ENCODE results near the gene ANKRD13C.
"Not testable (repeated sequence)": the region's sequence is repeated elsewhere in the genome, so short reads cannot be mapped to it uniquely, and the experiment has no call there.

ANKRD13C gene, protein sequence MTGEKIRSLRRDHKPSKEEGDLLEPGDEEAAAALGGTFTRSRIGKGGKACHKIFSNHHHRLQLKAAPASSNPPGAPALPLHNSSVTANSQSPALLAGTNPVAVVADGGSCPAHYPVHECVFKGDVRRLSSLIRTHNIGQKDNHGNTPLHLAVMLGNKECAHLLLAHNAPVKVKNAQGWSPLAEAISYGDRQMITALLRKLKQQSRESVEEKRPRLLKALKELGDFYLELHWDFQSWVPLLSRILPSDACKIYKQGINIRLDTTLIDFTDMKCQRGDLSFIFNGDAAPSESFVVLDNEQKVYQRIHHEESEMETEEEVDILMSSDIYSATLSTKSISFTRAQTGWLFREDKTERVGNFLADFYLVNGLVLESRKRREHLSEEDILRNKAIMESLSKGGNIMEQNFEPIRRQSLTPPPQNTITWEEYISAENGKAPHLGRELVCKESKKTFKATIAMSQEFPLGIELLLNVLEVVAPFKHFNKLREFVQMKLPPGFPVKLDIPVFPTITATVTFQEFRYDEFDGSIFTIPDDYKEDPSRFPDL

DNA sequence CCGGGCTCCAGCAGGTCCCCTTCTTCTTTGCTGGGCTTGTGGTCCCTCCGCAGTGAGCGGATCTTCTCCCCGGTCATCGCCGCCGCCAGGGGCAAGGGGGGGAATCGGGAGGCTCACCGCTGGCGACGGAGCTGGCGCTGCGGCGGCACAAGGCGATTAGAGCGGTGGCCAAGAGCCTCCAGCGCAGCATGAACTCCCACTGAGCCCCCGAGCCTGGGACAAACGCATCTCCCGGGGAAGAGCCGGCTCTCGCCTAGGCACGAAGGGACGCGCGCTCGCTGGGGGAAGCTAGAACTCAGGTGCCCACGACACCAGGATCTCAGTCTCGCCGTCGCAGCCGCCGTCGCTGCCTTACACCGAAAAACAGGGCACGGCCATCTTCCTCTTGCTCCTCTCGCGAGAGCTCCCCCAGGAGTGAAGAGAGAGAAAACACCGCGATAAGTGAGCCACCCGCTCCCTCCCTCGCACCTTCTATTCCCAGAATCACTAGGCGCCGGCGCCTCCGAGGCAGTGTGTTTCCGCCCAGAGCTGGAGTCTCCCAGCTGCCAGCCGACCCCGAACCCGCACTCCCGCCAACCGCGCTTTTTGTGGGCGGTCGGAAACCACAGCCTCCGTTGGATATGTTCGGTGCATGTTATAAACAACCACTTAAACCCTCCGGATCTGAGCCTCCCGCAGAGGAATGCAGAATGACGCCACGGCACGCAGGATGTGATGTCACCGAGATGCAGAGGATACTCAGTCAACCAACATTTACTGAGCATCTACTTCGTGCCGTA lies at the start of gene ANKRD13C:
Gene ANKRD13C (minus strand): TSS at position 391 of the 779 bp plus-strand sequence. CDS start 314 bp downstream, at position 77.
- in situ Hi-C loops (cut with HindIII; ENCODE audit: low sequenced_read_pairs), result no loop called here

DNA sequence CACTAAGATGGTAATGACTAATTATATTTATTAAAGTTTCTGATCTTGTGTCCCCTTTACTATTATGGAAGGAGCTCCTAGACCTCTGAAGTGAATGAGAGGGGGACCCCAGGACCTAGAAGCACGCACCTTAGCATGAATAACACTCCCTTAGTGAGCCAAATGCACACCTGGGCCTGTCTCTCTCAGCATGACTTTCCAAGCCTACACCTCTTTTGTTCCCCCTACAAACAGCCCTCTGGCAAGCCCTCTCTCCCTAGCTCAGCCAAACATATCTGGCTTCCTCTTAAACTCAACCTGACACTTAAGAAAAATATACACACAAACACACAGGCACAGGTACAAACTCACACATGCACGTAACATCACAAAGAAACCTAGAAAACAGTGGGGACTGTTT lies 49.2 kb upstream of the ANKRD13C start:
- in situ Hi-C loops (cut with HindIII; ENCODE audit: low sequenced_read_pairs), result no loop called here

DNA sequence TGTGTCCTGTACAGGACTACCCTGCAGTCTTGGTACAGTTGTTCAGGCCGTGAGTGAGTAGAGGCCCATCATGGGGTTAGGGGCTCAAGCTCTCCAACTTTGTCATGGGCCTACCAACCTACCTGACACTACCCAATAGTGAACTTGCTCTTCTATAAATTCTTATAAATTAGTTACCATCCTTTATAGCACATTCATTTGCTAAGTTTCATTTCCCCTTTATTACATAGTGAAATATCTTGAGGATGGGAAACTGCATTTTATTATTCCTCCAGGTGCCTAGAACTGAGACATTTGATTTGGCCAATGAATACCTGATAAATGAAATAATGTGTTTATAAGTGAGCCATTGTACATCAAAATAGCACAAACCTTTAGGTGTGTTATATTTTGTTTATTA lies 47.5 kb upstream of the ANKRD13C start:
- in situ Hi-C loops (cut with HindIII; ENCODE audit: low sequenced_read_pairs), result no loop called here

DNA sequence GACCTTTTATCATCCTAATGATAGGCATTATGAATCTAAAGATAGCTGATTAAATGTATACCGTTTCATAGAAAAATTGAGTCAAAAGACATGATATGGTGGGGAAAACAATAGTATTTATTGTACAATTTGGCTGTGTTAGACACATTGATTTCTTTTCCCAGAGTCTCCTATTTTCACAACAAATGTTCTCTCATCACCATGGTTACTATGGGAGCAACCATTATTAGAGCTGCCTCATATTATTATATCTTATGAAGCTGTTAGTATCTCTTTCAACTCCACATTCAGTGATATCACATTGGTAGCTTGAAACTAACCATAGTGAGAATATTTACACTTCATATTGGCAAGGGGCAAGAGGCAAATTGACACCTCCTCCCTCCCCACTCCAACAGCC lies 45.8 kb upstream of the ANKRD13C start:
- in situ Hi-C loops (cut with HindIII; ENCODE audit: low sequenced_read_pairs), result no loop called here

DNA sequence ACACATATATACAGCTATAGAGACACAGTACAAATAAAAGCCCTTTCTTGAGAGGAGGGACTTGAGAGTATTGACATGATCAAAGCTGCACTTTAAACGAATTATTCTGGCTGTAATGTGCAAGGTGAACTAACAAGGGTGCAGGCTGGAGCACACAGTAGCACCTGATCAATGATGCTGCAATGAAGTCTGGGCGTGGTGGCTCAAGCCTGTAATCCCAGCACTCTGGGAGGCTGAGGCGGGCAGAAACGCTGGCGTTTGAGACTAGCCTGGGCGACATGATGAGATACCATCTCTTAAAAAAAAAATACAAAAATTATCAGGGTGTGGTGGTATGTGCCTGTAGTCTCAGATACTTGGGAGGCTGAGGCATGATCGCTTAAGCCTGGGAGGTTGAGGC lies 42.5 kb upstream of the ANKRD13C start:
- in situ Hi-C loops (cut with HindIII; ENCODE audit: low sequenced_read_pairs), result no loop called here

DNA sequence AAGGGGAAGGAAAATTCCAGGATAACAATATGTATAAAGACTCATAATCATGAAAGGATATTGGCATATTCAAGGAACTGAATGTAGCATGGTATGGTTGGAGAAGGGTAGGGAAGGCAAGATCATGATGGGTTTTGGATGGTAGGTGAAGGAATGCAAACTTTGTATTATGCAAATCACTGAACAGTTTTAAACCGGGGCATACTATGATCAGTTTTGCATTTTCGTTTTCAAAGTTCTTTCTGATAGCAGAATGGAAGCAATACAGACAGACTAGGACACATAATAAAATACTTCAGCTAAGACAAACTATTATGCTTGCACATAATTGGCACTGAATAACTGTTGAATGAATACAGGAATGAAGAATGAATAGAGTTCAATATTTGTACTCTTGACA lies 42.1 kb upstream of the ANKRD13C start:
- in situ Hi-C loops (cut with HindIII; ENCODE audit: low sequenced_read_pairs), result no loop called here

DNA sequence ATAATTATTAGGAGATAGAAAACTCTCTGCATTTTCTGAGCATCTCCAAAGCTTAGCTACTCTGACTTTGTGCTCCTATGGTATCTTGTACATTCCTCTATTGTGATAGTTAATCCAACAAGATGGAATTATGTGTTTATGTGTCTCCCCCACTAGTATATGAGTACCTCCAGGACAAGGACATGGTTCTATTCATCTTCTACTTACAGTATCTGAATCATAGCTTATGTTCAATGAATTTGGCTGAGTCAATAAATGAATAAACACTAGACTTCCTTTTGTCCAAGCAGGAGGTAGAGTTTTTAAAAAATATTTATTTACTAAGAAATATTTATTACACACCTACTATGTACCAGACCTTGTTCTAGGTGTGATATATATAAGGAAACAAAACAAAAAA lies 38.1 kb upstream of the ANKRD13C start:
- in situ Hi-C loops (cut with HindIII; ENCODE audit: low sequenced_read_pairs), result no loop called here

DNA sequence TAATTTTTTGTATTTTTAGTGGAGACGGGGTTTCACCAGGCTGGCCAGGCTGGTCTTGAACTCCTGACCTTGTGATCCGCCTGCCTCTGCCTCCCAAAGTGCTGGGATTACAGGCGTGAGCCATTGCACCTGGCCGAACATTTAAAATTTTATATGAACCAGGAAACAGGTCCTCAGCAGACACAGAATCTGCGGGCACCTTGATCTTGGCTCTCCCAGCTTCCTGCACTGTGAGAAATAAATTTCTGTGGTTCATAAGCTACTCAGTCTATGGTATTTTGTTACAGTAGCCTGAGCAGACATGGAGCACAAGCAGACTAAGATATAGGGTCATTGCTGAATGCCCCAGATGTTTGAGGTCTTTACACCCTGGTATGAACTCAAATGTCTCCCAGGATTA lies 33.0 kb upstream of the ANKRD13C start:
- in situ Hi-C loops (cut with HindIII; ENCODE audit: low sequenced_read_pairs), result no loop called here

DNA sequence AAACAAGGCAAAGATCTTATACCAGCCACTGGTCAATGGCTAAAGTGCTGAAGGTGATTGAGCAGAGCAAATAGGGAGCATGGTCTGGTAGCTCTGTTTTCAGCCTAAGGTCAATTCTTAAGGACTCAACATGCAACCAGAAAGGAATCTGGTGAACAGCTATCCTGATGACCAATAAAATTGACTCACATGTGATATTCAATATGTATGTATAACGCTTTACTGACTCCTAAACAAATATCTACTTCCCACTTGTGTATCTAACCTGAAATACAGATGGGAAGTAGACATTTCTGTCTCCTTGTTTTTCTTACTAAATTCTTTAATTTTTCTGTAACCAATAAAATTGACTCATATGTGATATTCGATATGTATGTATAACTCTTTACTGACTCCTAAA lies 31.6 kb upstream of the ANKRD13C start:
- in situ Hi-C loops (cut with HindIII; ENCODE audit: low sequenced_read_pairs), result no loop called here

DNA sequence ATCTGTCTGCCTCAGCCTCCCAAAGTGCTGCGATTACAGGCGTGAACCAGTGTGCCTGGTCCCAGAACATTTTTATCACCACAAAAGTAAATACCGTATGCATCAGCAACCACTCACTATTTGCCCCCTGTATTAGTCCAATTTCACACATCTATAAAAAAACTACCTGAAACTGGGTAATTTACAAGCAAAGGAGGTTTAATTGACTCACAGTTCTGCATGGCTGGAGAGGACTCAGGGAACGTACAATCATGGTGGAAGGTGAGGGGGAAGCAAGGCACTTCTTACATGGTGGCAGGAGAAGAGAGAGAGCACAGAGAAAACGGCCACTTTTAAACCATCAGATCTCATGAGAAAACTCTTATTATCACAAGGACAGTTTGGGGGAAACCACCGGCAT lies 31.0 kb upstream of the ANKRD13C start:
- in situ Hi-C loops (cut with HindIII; ENCODE audit: low sequenced_read_pairs), result no loop called here

DNA sequence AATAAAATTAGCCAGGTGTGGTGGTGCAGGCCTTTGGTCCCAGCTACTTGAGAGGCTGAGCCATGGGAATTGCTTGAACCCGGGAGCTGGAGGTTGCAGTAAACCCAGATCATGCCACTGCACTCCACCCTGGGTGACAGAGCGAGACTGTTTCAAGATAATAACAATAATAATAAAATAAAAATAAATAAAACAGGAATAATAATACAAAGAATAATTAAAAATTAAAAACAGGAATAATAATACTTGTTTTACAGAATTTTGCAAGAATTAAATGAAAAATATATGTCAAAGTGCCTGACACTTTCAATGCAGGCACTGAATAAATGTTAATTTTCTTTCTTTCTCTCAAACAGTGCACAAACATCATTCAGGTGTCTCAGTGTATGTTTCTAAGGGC lies 30.0 kb upstream of the ANKRD13C start:
- in situ Hi-C loops (cut with HindIII; ENCODE audit: low sequenced_read_pairs), result no loop called here

DNA sequence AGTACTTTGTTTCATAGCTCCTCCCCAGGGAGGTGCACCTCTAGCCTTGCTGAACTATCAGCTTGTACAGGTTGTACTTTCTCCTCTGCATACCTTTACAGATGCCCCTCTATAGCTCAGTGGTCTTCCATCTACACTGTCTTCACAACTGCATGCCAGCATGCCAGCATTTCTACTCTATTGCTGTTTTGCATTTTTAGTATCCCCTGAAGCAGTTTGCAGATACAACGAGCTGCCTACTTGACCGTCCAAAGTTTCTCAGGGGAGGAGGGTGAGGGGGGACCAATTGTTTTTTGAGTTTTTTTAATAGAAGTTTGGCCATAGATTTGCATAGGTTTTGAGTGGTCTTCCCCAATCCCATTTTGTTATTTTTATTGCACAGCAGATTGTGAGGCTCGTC lies 29.0 kb upstream of the ANKRD13C start:
- in situ Hi-C loops (cut with HindIII; ENCODE audit: low sequenced_read_pairs), result no loop called here

DNA sequence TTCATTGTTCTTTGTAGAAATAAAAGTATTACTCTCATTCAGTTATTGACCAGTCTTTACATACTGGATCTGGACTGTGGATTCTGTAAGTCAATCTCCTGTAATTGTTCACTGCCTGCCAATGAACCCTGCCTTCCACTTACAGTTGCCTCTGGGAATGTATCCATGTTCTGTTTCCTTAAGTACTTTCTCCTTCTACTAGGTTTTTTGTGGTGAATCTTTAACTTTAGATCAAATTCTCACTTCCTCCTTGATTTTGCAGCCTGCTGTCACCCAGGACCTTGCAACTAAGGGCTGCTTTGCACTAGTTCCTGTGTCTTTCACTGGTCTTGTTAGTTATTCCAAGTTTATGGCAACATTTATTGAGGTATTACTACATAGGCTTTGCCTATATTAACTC lies 28.2 kb upstream of the ANKRD13C start:
- in situ Hi-C loops (cut with HindIII; ENCODE audit: low sequenced_read_pairs), result no loop called here

DNA sequence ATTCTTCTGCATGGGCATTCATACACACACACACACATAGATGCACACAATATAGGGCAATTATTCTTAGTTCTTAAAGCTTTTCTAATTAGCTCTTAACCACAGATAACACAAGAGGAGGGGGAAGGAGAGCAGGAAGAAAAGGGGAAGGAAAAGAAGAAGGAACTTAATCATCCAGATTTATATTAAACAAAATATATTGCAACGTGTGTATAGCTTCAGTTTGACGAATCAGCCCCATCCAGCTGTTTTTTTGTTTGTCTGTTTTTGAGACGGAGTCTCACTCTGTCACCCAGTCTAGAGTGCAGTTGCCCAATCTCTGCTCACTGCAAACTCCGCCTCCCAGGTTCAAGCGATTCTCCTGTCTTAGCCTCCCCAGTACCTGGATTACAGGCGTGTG lies 21.7 kb upstream of the ANKRD13C start:
- in situ Hi-C loops (cut with HindIII; ENCODE audit: low sequenced_read_pairs), result no loop called here

DNA sequence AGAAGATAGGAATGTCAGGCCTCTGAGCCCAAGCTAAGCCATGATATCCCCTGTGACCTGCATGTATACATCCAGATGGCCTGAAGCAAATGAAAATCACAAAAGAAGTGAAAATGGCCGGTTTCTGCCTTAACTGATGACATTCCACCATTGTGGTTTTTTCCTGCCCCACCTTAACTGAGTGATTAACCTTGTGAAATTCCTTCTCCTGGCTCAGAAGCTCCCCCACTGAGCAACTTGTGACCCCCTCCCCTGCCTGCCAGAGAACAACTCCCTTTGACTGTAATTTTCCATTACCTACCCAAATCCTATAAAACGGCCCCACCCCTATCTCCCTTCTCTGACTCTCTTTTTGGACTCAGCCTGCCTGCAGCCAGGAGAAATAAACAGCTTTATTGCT lies 19.1 kb upstream of the ANKRD13C start:
- in situ Hi-C loops (cut with HindIII; ENCODE audit: low sequenced_read_pairs), result not testable (repeated sequence)

DNA sequence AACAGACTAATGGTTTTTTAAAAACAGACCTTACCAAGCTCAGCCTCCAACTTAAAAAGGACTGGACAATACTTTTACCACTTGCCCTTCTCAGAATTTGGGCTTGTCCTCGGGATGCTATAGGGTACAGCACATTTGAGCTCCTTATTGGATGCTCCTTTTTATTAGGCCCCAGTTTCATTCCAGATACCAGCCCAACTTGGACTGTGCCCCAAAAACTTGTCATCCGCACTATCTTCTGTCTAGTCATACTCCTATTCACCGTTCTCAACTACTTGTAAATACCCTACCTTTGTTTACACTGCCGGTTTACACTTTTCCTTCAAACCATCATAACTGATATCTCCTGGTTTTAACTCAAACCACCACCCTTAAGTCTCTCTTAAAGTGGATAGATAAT lies 17.9 kb upstream of the ANKRD13C start:
- in situ Hi-C loops (cut with HindIII; ENCODE audit: low sequenced_read_pairs), result no loop called here

DNA sequence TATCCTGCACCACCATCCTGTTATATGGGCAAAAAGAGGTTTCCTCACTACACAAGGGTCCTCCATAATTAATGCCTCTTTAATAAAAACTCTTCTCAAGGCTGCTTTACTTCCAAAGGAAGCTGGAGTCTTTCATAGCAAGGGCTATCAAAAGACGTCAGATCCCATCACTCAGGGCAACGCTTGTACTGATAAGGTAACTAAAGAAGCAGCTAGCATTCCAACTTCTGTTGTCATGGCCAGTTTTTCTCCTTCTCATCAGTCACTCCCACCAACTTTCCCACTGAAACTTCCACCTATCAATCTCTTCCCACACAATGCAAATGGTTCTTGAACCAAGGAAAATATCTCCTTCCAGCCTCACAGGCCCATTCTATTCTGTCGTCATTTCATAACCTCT lies 17.1 kb upstream of the ANKRD13C start:
- in situ Hi-C loops (cut with HindIII; ENCODE audit: low sequenced_read_pairs), result not testable (repeated sequence)

DNA sequence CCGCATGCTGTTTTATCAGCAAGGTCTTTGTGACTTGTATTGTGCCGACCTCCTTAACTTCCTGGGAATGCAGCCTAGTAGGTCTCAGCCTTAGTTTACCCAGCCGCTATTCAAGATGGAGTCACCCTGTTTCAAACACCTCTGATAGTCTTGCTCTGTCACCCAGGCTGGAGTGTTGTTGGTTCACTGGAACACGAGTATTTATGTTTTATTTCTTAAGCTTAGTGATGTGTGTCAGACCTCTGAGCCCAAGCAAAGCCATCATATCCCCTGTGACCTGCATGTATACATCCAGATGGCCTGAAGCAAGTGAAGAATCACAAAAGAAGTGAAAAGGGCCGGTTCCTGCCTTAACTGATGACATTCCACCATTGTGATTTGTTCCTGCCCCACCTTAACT lies 12.9 kb upstream of the ANKRD13C start:
- in situ Hi-C loops (cut with HindIII; ENCODE audit: low sequenced_read_pairs), result not testable (repeated sequence)

DNA sequence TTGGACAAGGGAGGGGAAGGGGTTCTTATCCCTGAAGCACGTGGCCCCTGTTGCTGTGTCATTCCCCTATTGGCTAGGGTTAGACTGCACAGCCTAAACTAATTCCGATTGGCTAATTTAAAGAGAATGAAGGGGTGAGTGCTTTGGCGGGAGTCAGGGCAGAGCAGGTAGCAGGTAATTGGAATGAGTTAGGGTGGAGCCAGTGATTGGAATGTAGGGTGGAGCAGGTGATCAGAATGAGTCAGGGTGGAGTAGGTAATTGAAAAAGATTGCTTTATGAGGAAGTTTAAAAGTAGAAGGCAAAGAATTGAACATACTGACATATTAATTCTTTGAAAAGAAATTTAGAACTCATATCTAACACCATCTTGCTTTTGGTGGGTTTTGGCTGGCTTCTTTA lies 12.5 kb upstream of the ANKRD13C start:
- in situ Hi-C loops (cut with HindIII; ENCODE audit: low sequenced_read_pairs), result not testable (repeated sequence)

DNA sequence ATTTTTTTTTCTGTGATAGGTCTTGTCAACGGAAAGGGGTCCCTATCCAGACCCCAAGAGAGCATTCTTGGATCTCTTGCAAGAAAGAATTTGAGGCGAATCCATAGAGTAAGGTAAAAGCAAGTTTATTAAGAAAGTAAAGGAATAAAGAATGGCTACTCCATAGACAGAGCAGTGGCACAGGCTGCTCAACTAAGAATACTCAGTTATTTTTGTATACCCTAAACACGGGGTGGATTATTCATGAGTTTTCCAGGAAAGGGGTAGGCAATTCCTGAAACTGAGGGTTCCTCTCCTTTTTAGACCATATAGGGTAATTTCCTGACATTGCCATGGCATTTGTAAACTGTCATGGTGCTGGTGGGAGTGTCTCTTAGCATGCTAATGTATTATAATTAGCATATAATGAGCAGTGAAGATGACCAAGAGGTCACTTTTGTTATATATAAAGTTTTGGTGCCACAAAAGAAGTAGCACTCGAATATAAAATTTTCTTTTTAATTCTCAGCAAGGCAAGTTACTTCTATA lies 12.0 kb upstream of the ANKRD13C start:
- in situ Hi-C loops (cut with HindIII; ENCODE audit: low sequenced_read_pairs), result not testable (repeated sequence)

DNA sequence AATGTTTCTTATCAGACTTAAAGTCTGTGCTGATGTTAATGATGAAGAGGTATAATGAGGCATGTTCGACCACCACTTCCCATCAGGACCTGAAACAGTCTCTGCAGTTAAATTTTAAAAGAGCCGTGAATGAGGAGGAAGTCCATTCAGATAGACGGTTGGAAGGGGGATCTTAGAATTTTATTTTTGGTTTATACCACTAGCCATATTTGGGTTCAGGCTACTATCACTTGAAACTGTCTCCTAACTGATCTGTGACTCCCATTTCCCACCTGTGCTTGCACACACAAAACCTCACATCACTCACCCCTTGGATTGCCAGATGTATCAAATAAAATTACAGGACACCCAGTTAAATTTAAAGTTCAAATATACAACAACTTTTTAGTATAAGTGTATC lies 9.9 kb upstream of the ANKRD13C start:
- in situ Hi-C loops (cut with HindIII; ENCODE audit: low sequenced_read_pairs), result no loop called here
